ENCODE results near the gene MSRB3.

MSRB3 gene

DNA sequence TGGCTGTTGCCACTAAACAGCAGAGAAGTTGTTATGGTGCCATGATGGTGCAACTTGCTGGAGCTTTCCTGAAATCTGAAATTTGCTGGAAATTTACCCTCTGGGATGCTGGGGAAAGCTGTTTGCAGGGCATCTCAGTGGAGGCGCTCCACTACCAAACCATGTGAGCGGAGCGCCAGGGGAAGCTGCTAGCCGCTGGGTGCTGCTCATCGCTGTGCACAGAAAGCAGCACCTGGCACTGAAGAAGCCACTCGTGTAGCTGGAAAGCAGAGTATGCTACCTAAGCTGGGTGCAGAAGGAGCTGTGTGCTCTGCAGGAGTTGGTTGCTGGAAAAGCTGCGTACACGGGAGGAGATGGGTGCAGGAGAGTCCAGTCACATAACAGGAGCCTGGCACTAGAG is 53.0 kb downstream of the MSRB3 start:
- H3K79me2 ChIP-seq (ENCODE audit: insufficient read depth, low read length) = no peaks in the 10 kb centered on the region
- TF ChIP-seq EZH2phosphoT487 (IDR thresholded peaks at IDR 0.05; ENCODE audit: borderline replicate concordance) = no peak
- TF ChIP-seq, protein P1, sequence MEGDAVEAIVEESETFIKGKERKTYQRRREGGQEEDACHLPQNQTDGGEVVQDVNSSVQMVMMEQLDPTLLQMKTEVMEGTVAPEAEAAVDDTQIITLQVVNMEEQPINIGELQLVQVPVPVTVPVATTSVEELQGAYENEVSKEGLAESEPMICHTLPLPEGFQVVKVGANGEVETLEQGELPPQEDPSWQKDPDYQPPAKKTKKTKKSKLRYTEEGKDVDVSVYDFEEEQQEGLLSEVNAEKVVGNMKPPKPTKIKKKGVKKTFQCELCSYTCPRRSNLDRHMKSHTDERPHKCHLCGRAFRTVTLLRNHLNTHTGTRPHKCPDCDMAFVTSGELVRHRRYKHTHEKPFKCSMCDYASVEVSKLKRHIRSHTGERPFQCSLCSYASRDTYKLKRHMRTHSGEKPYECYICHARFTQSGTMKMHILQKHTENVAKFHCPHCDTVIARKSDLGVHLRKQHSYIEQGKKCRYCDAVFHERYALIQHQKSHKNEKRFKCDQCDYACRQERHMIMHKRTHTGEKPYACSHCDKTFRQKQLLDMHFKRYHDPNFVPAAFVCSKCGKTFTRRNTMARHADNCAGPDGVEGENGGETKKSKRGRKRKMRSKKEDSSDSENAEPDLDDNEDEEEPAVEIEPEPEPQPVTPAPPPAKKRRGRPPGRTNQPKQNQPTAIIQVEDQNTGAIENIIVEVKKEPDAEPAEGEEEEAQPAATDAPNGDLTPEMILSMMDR (conservative IDR thresholded peaks at IDR 0.05; ENCODE audit: low read length) = no peak
- no peak overlapping the region for H3K4me2 ChIP-seq (ENCODE audit: low read depth, low read length, poor library complexity, severe bottlenecking)
- no peaks in the 10 kb centered on the region for H3K4me1 ChIP-seq (ENCODE audit: insufficient read depth, low read length, poor library complexity, severe bottlenecking)
- no peak overlapping the region for H3K4me3 ChIP-seq (ENCODE audit: low read length, poor library complexity, severe bottlenecking)
- peaks cover 32% of the 10 kb centered on the region; the same call in 1 of the 2 replicates for H3K36me3 ChIP-seq (ENCODE audit: insufficient read depth, low read length)
- H3K9me2 ChIP-seq (replicated peaks; ENCODE audit: low read depth, low read length) = no peaks in the 10 kb centered on the region
- no peak overlapping the region for H2AFZ ChIP-seq (ENCODE audit: low read length)
- H3K27me3 ChIP-seq (ENCODE audit: insufficient read depth, low read length, poor library complexity, severe bottlenecking) = no peaks in the 10 kb centered on the region
- H3F3A ChIP-seq (ENCODE audit: low read depth) = no peaks in the 10 kb centered on the region
- no peaks in the 10 kb centered on the region for H3K9me3 ChIP-seq (ENCODE audit: insufficient read depth, low read depth, low read length)
- no peaks in the 10 kb centered on the region for H4K20me1 ChIP-seq (ENCODE audit: insufficient read depth, low read length, poor library complexity, severe bottlenecking)
- no peak overlapping the region for H3K9ac ChIP-seq (ENCODE audit: low read depth, low read length, poor library complexity, severe bottlenecking)

DNA sequence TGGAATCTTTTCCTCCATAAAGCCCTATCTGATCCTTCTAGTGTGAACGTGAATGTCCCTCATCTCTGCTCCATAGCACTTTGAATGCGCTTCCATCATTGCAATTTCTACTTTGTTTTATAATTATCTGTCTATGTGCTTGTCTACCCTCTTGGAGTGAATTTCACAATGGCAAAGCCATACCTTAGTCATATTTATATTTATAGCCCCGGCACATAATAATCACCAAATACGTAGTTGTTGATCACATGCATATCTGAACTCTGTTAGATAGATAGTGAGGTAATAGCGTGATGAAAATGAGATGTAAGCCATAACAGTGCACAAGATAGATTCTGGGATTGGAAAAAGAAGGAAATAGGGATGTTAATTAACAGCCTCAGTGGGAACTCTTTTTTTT is 55.2 kb downstream of the MSRB3 start:
- Histone ChIP-seq H4K20me1 (ENCODE audit: insufficient read depth, low read length, poor library complexity, severe bottlenecking) (no peaks in the 10 kb centered on the region), H3K27me3 (ENCODE audit: insufficient read depth, low read length, poor library complexity, severe bottlenecking) (no peaks in the 10 kb centered on the region), H3K4me1 (ENCODE audit: insufficient read depth, low read length, poor library complexity, severe bottlenecking) (no peaks in the 10 kb centered on the region), H3K79me2 (ENCODE audit: insufficient read depth, low read length) (no peaks in the 10 kb centered on the region), H3K9me3 (ENCODE audit: insufficient read depth, low read depth, low read length) (no peaks in the 10 kb centered on the region), H2AFZ (ENCODE audit: low read length) (no peak overlapping the region), H3K9ac (ENCODE audit: low read depth, low read length, poor library complexity, severe bottlenecking) (no peak overlapping the region), H3K36me3 (ENCODE audit: insufficient read depth, low read length) (peaks cover 24% of the 10 kb centered on the region; the same call in 1 of the 2 replicates), H3K9me2 (replicated peaks; ENCODE audit: low read depth, low read length) (no peaks in the 10 kb centered on the region), H3K4me2 (ENCODE audit: low read depth, low read length, poor library complexity, severe bottlenecking) (no peak overlapping the region), H3K4me3 (ENCODE audit: low read length, poor library complexity, severe bottlenecking) (no peak overlapping the region), H3F3A (ENCODE audit: low read depth) (no peaks in the 10 kb centered on the region)
- TF ChIP-seq, protein P1 (conservative IDR thresholded peaks at IDR 0.05; ENCODE audit: low read length) = no peak
- no peak for TF ChIP-seq EZH2phosphoT487 (IDR thresholded peaks at IDR 0.05; ENCODE audit: borderline replicate concordance)

DNA sequence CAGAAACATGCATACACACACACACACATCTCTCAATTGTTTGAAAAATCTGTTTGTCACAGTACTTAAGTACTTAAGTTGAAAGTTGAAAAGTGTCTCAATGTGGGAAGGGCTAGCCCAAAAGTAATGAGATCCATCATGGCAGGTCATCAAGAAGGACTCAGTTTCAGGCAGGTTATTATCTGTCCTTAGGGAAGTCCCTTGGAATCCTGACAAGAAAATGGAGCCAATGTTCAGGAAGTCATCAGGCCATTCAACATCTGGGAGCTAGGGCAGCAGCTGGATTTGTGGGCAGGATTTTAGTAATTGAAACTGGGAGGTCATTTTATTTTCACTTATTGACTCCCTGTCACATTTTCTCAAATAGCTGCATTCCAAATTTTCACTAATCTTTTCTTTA is 56.0 kb downstream of the MSRB3 start:
- H3K9ac ChIP-seq (ENCODE audit: low read depth, low read length, poor library complexity, severe bottlenecking) = no peak overlapping the region
- no peaks in the 10 kb centered on the region for H3K27me3 ChIP-seq (ENCODE audit: insufficient read depth, low read length, poor library complexity, severe bottlenecking)
- no peaks in the 10 kb centered on the region for H3K9me2 ChIP-seq (replicated peaks; ENCODE audit: low read depth, low read length)
- no peaks in the 10 kb centered on the region for H3K9me3 ChIP-seq (ENCODE audit: insufficient read depth, low read depth, low read length)
- peaks cover 19% of the 10 kb centered on the region; the same call in 1 of the 2 replicates for H3K36me3 ChIP-seq (ENCODE audit: insufficient read depth, low read length)
- no peaks in the 10 kb centered on the region for H3K4me1 ChIP-seq (ENCODE audit: insufficient read depth, low read length, poor library complexity, severe bottlenecking)
- no peak for TF ChIP-seq EZH2phosphoT487 (IDR thresholded peaks at IDR 0.05; ENCODE audit: borderline replicate concordance)
- TF ChIP-seq, protein P1 (conservative IDR thresholded peaks at IDR 0.05; ENCODE audit: low read length) = no peak
- no peaks in the 10 kb centered on the region for H4K20me1 ChIP-seq (ENCODE audit: insufficient read depth, low read length, poor library complexity, severe bottlenecking)
- H2AFZ ChIP-seq (ENCODE audit: low read length) = no peak overlapping the region
- H3K79me2 ChIP-seq (ENCODE audit: insufficient read depth, low read length) = no peaks in the 10 kb centered on the region
- H3F3A ChIP-seq (ENCODE audit: low read depth) = no peaks in the 10 kb centered on the region
- H3K4me2 ChIP-seq (ENCODE audit: low read depth, low read length, poor library complexity, severe bottlenecking) = no peak overlapping the region
- no peak overlapping the region for H3K4me3 ChIP-seq (ENCODE audit: low read length, poor library complexity, severe bottlenecking)
